ENCODE data around the gene PTH.

PTH gene

DNA sequence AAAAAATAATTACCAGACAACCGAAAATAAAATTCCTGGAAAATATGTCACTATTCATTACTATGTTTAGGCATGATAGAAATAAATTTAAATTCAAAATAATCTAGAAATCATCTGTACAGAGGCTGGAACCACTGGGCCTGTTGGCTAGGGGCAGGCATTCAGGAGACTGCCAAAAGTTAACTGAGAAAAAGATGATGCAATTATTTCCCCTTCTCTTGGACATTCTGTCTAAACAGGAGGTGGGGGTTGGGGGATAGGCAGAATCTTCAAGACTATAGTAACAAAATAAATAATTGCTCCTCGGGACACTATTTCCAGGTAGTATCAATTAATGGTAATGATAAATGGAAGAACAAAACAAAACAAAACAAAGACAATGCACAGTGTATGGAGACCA, 46.9 kb downstream of the PTH start:
- no peaks in the 10 kb centered on the region for H3K27me3 ChIP-seq
- H3K4me3 ChIP-seq (ENCODE audit: low read depth, low read length): no peak overlapping the region
- TF ChIP-seq, protein P1, sequence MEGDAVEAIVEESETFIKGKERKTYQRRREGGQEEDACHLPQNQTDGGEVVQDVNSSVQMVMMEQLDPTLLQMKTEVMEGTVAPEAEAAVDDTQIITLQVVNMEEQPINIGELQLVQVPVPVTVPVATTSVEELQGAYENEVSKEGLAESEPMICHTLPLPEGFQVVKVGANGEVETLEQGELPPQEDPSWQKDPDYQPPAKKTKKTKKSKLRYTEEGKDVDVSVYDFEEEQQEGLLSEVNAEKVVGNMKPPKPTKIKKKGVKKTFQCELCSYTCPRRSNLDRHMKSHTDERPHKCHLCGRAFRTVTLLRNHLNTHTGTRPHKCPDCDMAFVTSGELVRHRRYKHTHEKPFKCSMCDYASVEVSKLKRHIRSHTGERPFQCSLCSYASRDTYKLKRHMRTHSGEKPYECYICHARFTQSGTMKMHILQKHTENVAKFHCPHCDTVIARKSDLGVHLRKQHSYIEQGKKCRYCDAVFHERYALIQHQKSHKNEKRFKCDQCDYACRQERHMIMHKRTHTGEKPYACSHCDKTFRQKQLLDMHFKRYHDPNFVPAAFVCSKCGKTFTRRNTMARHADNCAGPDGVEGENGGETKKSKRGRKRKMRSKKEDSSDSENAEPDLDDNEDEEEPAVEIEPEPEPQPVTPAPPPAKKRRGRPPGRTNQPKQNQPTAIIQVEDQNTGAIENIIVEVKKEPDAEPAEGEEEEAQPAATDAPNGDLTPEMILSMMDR (IDR thresholded peaks at IDR 0.05; ENCODE audit: low read depth, low read length): no peak
- no peaks in the 10 kb centered on the region for H3K4me1 ChIP-seq
- DNase-seq: no peak
- no peaks in the 10 kb centered on the region for H3K9me3 ChIP-seq
- no peaks in the 10 kb centered on the region for H3K36me3 ChIP-seq

DNA sequence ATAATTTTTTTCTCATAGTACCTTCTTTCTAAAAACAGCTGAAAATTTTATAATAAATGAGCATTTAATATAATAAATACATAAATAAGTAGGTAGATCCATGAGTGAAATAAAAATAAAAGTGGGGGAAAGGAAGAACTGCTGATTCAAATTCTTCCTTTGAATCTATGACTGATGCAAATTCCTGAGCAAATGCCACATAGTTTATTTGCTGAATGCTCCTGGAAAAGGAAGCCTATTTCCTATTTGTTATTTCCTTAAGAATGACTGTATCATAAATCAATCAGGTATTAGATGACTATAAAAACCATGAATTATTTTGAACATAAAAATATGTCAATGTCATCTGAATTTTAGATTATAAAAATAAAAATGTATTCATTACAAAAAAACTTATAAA, 49.4 kb downstream of the PTH start:
- no peaks in the 10 kb centered on the region for H3K27me3 ChIP-seq
- H3K36me3 ChIP-seq: no peaks in the 10 kb centered on the region
- TF ChIP-seq, protein P1 (IDR thresholded peaks at IDR 0.05; ENCODE audit: low read depth, low read length): no peak
- no peak overlapping the region for H3K4me3 ChIP-seq (ENCODE audit: low read depth, low read length)
- H3K4me1 ChIP-seq: no peaks in the 10 kb centered on the region
- no peaks in the 10 kb centered on the region for H3K9me3 ChIP-seq
- no peak for DNase-seq

DNA sequence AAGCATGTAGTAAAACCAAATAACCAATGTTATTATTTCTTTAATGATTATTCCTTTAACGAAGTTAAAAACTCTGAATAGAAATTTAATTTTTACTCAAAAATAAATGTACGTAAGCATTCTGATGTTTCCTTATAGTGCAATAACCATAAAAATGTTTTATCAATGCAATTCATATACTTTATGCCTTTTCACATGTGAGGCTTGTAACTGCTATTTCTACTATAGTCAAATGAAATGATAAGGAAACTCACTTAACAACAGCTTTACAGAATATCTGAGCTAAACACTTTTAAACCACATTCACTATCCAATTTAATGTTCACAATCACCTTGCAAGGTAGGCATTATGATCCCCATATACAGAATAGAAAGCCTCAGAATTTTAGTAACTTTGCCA, 50.2 kb downstream of the PTH start:
- H3K4me3 ChIP-seq (ENCODE audit: low read depth, low read length): no peak overlapping the region
- TF ChIP-seq, protein P1 (IDR thresholded peaks at IDR 0.05; ENCODE audit: low read depth, low read length): no peak
- no peaks in the 10 kb centered on the region for H3K9me3 ChIP-seq
- no peaks in the 10 kb centered on the region for H3K27me3 ChIP-seq
- no peaks in the 10 kb centered on the region for H3K4me1 ChIP-seq
- no peaks in the 10 kb centered on the region for H3K36me3 ChIP-seq
- DNase-seq: no peak
